Ammon's horn (tissue), 1 donor: Measurements from ENCODE around the gene FAXDC2.

ENCODE experiments used
- DNase-seq: peaks from one replicate; pipeline ENCODE4 v3.0.0-alpha.2; 2016; ENCODE audit warnings: low spot score

FAXDC2 gene, protein sequence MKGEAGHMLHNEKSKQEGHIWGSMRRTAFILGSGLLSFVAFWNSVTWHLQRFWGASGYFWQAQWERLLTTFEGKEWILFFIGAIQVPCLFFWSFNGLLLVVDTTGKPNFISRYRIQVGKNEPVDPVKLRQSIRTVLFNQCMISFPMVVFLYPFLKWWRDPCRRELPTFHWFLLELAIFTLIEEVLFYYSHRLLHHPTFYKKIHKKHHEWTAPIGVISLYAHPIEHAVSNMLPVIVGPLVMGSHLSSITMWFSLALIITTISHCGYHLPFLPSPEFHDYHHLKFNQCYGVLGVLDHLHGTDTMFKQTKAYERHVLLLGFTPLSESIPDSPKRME

DNA sequence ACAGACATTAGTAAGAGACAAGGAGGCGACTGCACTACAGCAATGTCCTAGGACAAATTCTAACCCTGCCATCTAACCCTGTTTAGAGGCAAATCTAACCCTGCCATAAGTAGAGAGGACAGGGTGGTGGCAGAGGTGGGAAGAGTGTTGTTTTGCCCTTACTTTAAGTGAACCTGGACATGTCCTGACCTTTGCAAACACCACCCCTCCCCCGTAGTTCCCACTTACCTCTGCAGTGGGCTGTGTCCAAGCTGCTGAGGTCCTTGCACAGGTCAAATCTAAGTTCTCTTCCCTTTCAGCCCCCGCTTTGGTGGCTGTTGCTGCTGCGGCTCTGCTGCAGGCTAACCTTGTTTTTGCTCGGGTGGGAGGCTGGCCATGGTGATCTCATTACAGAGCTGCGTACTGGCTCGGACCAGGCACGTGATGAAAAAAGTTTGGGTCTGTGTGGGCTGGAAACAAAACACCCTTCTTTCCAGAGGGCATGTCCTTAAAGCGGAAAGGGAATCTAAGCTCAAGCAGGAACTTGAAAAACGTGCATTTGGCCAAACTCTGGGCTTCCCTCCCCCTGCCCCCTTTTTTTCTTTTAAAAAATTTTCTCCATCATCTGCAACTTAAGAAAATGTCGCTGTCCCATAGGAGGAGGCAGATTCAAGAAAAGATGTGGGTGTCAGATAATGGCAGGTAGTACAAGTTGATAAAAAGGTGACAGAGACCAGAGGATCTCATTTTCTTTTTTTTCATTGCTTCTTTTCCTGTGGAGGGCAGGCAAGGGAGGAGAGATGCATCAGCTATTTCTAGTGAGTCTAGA, at the start of gene FAXDC2:
Gene FAXDC2, minus strand, starts transcription at position 349 of the 808 bp plus-strand sequence. CDS start 12,425 bp downstream, outside the sequence.
- peak; percentile 90 for DNase-seq

DNA sequence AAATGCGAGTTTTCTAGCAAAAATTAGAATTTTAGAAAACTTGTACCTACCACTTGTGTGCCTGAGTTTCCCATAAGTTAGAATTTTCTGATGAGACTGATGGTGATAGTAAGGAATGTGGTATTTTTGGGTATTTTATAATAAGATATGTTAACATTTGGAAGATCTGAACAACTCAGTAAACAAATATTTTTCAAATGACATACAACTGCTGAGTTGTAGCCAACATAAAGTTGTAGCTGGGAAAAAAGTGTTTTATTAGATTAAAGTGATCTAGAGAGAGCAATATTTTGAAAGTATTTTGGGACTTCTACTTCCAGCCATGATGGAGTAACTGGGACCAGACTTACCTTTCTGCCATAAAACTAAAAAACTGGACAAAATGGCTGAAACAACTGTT, 49.7 kb upstream of the FAXDC2 start:
- no peak for DNase-seq

DNA sequence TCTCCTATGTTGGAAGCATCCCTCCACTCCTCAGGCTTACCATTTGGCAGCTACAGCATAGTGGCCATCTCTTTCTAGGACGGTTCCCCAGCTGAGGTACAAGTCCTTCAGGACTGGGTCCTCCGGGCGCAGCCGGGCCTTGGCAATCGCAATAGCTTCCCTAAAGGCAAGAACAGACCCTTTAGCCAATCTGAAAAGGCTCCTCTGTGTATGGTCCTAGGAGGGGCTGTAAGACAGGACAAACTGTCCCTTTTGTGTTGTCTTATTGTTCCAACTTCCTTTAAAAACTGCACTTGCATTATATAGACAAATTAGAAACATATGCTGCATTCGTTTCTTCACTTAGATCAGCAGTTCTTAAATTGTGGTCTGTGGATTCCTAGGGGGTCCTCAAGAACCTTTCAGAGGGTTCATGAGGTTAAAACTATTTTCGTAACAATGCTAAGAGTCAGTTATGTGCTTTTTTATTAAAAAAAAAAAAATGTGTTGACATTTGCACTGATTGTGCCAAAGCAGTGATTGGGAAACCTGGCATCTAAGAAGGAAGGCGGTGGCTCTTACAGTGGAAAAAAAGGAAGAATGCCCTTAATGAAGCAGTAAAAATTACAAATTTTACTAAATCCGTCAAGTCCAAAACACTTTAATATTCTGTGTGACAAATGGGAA, 48.9 kb upstream of the FAXDC2 start:
- no peak for DNase-seq

DNA sequence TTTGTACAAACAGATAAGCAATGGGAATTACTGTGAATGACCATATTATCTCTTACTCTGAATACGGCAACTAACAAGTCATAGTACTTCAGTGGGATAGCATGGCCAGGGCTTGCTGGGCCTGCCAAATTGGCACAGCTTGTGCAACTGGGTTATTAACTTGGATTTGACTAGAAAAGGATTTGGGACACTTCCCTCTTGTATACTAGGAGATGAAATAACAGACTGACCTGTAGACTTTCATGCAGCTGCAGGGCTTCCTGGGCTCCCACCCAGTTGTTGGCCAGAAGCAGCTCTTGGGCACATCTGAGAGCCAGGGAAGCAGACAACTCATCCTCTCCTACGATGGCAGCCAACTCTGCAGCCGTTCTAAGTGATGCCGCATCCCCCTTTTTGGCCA, 47.8 kb upstream of the FAXDC2 start:
- DNase-seq, result no peak

DNA sequence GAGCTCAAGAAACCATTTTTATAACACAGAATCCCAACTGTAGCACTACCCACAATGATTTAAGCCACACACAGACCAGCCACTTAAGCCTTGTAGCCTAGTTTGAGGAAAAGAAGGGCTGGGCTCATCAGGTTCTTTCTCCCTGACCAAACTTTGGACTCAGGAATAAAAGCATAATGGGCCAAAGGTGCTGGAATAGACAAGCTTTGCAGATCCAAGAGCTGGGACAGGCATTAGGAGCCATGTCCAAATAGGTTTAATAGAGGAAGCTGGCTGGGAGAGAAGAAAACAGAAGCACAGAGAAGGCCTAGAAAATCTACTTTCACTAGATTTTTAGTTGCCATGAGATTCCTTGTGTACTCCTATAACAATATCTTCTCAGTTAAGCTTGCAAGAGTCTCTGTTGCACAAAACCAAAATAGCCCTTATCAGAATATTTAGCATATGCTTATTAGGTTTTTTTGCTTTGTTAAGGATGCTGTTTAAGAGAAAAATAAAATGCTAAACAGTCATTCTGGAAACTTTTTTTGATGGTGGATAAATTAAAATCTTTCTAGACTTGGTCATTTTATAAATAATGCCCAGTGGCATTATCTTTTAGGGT, 46.3 kb upstream of the FAXDC2 start:
- DNase-seq, result no peak

DNA sequence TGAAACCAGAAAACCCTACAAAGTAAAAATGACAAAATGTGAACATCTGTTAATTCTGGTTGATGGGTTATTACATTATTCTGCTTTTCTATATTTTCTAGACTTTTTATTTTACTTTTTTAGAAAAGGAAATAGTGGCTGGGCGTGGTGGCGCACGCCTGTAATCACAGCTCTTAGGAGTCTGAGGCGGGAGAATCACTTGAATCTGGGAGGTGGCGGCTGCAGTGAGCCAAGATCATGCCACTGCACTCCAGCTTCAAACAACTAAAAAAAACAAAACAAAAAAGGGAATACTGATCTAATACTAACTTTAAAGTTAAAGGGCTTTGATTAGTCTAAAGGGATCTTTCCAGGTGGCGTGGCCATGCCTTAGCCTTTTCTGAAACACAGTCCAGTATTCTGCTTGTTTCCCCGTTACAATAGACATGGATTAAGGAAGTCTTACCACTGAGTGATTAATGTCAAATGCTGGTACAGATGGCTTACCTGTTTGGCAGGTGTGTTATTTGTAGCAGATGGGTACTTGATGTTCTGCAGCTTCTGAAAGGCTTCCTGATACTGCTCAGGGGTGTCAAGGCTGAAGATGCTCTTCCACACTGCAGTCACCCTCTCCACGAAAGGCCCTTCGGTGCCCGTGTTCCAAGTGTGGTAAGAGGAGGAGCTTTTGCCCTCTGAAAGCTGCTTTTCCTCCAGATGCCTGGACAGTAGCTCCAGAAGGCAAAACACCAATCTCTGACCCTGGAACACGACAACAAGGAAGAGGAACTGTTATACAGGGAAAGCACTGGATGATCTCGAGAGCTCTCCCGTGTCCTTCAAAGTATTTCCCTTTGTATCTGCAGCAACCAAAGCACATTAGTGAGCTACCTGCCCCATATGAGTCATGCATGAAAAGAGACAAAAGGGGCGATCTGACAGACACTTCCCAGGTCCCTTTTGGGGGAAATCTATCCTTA, 45.5 kb upstream of the FAXDC2 start:
- DNase-seq, result no peak

DNA sequence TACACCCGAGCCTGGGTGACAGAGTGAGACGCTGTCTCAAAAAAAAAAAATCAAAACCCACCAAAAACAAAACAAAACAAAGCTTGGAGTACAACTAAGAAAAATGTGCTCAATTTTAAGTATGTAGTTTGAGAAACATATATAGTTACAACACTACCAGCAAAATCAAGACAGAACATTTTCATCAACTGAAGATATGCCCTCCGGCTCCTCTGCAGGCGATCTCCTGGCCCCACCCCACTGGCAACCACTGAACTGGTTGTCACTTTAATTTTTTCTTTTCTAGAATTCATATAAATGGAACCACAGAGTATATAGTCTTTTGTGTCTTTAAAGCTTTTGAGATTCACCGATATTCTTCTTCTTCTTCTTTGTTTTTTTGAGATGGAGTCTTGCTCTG, 43.0 kb upstream of the FAXDC2 start:
- DNase-seq, result no peak

DNA sequence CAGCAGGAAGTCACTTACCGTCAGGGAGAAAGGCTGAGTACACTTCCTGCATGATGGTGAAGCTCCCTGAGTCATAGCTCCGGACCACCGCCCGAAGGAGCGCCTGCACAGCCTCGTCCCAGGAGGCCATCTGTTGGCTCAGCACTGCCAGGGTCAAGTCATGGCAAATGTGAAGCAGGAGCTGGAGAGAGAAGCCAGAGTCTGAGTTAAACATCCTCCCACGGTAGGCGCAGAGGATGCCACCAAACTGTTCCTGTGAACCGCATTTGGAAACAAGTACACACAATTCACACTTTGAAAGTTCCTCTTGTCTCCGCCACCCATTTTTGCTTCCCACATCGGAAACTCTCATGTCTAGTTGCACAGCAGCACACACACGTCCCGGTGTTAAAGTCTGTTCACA, 42.0 kb upstream of the FAXDC2 start:
- peak; percentile 18 for DNase-seq

DNA sequence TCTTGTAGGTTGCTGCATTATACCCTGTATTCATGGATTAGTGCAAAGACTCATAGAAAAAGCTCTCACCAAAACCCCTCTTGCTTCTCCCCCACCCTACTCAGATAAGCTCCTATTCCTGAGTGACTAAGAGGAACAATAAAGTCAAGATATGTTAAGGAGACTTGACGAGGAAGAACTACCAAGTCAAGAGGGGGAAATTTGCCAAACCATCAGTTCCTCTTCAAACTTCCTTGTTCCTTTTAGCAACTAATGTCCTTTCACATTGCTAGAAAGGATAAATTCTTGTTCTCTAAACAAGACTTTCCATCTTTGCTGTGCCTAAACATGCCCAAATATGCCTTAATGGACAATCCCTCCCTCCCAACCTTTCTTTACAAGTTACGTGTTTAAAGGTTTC, 35.0 kb upstream of the FAXDC2 start:
- DNase-seq, result peak; percentile 13

DNA sequence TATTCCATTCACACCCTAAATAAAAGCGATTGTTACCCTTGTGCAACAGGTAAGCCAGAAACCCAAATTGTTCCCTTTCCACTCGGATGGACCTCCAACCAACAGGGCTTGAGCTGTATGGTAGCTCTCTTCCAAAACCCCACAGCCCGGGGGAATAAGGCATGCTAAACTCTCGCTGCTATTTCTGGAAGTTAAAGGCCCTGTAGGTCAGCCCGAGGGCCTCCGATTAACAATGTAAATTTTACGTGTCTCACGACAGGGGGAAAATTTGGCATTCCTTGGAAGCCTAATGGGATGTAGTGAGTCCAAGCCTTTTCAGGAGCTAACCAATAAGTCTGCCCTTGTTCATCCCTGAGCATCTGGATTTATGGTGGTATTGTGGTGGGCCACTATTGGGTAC, 34.0 kb upstream of the FAXDC2 start:
- no peak for DNase-seq

DNA sequence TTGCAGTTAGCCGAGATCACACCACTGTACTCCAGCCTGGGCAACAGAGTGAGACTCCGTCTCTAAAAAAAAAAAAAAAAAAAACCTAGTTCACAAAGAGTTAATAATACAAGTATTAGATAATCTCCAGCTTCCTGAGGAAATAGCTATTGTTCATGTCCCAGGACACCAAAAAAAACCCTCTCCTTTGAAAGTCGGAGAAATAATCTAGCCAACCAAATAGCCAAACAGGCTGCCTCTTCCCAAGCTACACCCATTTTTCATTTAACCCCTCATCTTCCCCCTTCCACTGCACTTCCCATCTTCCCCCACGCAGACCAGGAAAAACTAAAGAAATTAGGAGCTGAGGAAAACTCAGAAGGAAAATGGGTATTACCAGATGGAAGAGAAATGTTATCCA, 31.6 kb upstream of the FAXDC2 start:
- DNase-seq, result no peak

DNA sequence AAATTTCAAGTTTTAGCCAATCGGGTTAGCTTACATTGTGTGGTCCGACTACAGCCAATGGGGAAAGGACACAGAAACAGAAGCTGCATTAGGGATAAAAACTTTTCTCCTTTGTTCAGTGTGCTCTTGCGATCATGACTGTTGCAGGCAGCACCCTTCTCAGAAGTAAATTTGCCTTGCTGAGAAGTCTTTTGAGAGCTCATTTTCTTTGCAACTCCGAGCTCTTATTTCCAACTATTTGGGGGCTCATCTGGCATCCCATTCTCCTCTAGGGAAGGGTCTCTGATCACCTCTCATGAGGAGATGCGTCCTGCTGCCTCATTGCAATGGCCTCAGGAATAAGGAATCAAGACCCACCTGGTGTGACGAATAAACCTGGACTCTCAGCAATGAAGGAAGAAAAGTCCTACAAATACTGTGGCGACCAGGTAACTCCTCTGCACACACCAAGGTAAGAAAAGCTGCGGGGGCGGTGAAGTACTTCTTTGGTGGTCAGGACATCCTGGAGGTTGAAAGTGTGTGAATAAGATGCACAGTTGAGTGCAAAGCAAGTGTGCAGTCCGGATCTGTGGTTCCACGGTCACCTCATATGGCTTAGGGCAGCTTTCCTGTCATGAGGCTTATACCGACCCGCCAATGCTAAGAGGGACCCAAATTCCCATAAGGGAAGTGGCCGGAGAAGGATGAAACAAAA, 28.4 kb upstream of the FAXDC2 start:
- no peak for DNase-seq

DNA sequence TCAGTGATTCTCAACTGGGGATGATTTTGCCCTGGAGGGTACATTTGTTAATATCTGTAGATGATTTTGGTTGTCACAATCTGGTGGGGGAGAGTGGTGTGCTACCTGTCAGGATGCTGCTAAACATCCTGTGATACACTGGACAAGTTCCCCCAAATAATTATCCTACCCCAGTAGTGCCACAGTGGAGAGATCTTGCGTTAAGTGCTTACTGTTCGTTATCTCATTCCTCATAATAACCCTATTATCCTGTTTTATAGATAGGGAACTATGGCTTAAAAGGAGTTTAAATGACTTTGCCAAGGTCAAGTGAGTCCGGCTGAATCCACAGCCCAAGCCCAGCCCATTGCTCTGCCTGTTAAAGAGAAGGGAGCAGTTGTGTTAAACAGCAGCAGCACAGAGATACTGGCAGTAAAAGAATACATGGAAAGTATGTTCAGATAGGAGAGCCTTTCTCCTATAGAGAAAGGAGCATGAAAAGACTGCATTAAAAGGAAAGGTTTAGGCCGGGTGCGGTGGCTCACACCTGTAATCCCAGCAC, 23.5 kb upstream of the FAXDC2 start:
- DNase-seq, result no peak

DNA sequence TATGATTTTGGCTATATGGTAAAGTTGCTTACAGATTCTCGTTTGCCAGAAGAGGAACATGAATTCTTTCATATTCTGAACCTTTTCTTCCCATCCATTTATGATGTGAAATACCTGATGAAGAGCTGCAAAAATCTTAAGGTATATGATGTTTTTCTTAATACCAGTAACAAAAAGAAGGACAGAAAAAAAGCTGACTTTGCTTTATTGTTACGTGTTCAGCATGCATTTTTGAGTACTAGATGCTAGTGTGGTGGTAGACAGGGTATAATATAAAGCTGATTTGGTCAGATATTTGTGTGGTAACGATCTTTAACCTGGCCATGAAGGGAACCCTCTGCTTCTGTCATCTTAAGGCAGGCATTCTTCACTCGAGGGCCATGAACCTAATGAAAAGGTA, 21.3 kb upstream of the FAXDC2 start:
- no peak for DNase-seq

DNA sequence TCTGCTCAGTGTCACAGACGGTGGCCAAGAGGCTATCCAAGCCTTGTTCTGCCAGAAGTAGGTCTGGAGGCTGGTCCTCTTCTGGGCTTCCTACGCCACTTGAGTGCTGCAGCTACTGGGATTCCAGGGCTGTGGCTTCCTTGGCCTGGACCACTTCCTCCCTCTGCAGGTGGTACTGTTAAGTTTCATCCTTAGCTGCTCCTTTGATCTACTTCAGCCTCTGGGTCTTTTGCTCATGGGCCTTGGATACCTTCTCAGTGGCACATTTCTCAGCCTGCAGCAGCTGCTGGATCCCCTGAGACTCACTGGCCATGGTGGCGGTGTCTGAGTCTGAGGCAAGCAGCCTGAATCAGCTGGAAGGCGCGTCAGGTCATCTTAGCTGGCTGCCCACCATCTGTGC, 18.3 kb upstream of the FAXDC2 start:
- no peak for DNase-seq

DNA sequence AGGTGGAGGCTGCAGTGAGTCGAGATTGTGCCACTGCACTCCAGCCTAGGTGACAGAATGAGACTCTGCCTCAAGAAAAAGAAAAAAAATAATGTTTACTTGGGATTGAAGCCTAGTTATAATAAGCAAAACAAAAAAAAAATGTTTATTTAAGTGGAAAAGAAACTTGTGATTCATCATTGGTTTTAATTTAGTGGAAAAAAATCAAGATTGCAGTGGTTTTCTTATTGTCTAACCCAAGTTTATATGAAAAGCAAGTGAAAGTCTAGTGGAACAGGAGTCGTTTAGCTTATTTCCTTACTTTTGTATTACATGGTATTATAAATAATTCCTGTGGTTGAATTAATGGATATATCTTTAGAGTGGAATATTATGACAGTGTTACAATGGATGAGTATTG, 16.4 kb upstream of the FAXDC2 start:
- DNase-seq, result no peak

DNA sequence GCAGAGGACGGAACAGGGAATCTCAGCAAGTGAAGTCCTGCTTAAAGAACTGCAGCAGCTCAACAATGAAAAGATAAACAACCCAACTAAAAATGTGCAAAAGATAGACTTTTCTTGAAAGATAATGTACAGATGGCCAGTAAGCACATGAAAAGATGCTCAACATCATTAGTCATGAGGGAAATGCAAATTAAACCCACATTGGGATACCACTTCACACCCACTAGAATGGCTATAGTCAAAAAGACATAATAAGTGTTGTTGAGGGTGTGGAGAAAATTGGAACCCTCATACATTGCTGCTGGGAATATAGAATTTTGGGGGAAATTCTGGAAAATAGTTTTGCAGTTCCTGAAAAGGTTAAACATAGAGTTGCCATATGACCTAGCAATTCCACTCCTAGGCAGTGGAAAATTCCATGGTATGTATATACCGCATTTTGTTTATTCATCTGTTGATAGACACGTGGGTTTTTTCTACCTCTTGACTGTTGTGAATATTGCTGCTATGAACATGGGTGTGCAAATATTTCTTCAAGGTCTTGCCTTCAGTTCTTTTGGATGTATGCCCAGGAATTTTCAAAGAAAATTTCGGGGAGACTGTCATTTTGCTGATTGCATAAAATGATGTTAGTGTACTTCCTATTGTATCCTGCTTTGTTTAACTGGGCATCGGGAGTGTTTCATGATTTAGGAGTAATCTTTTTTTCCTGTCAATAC, 15.2 kb upstream of the FAXDC2 start:
- no peak for DNase-seq

DNA sequence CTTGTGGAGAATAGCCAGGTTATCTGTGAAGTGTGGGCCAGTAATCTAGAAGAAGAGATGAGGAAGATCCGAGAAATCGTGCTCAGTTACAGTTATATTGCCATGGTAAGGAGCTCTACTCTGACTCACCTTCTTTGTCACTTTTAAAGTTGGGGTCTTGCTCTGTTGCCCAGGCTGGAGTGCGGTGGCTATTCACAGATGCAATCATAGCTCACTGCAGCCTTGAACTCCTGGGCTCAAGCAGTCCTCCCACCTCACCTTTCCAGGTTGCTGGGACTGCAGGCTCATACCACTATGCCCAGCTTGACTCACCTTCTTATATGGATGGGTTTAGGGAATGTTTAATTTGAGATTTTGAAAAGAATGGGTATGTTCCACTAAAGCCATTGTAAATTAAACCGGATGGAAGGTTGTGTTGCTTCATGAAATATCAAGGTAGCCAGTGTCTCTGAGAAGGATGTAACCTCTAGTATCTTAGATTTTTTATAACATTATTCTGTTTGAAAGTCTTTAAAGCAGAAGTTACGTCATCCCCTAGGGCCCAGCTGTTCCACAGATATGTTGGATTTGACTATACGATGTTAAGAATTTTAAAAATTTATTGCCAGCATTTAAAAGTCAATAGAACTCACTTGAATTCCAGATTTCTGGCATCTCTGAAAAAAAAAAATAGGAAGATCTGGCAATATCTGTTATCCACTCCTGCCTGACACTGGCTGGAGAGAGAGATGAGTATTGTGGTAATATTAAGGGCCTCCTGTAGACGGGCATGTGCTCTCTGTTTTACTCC, 13.1 kb upstream of the FAXDC2 start:
- no peak for DNase-seq

DNA sequence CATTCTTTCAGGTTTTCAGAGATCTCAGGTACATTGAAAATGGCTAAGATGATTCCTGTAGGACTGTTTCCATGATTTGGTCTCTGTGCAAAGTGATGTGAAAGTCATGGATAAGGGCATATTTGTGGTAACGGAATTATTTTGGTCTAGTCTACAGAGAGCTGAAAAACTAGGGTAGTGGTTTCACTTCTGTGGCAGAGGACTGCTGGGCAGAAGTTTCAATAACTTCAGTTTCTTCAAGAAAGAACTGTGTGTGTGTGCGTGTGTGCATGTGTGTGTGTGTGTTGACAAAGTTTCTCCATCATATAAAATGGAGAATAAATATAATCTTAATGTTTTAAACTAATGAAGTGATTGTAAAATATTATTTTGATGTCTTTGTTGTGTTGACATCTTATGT, 12.4 kb upstream of the FAXDC2 start:
- no peak for DNase-seq
